Peyer's patch (tissue), 4 donors: ENCODE data around the gene OTX2. TPM values are rescaled to one million over a fixed set of nuclear protein-coding genes. Genes with fewer than 3 reads are reported as not detected.

Experiments used
- DNase-seq, 3 donors: peaks; one replicate each; pipeline ENCODE4 v3.0.0-alpha.2; 2017 to 2019
- H3K27ac ChIP-seq, 4 donors: fragments of 200-600 bp; sonication (generic); one replicate each; pipeline ENCODE4 v1.5.1; 2016 to 2019
- H3K27me3 ChIP-seq, 2 donors: fragments of 200-600 bp; sonication (generic); one replicate each; pipeline ENCODE4 v1.5.1; 2019
- H3K36me3 ChIP-seq, 3 donors: fragments of 200-600 bp; sonication (generic); one replicate each; pipeline ENCODE4 v1.5.1; 2016 to 2019
- H3K4me1 ChIP-seq, 4 donors: fragments of 200-600 bp; sonication (generic); one replicate each; pipeline ENCODE4 v1.5.1; 2016 to 2019
- H3K4me3 ChIP-seq, 4 donors: fragments of 200-600 bp; sonication (generic); 1 replicate in 3 of 4; 2 replicates in 1 of 4; pipeline ENCODE4 v1.5.1; 2016 to 2019; ENCODE audit warnings: mild to moderate bottlenecking in 1 of 4
- H3K9me3 ChIP-seq, 4 donors: fragments of 200-600 bp; sonication (generic); one replicate each; pipeline ENCODE4 v1.5.1; 2016 to 2019; ENCODE audit warnings: mild to moderate bottlenecking in 1 of 4
- POLR2A ChIP-seq, 2 donors: fragments of 450-650 bp; IDR thresholded peaks; one replicate each; pipeline ENCODE4 v1.5.1; 2017; ENCODE audit warnings: antibody characterized with exemption in 2 of 2, mild to moderate bottlenecking in 2 of 2, moderate library complexity in 2 of 2
- total RNA-seq, 4 donors: library from RNA; depleted of rRNA; stranded (reverse); fragments of >200 nt; gene quantifications; one replicate each; pipeline ENCODE4 v1.1.0, GENCODE V29; 2016
- TF ChIP-seq, protein P1 (sequence below), 6 experiments: fragments of 450-650 bp in 4 of 6; fragments of 200-600 bp in 2 of 6; sonication (generic) in 1 of 6; IDR thresholded peaks; one replicate each; pipeline ENCODE4 v1.5.1; 2017 to 2019; ENCODE audit warnings: antibody characterized with exemption in 6 of 6, mild to moderate bottlenecking in 3 of 6, moderate library complexity in 1 of 6

OTX2 gene
- total RNA-seq, 4 donors from 2014 or later: not detected

DNA sequence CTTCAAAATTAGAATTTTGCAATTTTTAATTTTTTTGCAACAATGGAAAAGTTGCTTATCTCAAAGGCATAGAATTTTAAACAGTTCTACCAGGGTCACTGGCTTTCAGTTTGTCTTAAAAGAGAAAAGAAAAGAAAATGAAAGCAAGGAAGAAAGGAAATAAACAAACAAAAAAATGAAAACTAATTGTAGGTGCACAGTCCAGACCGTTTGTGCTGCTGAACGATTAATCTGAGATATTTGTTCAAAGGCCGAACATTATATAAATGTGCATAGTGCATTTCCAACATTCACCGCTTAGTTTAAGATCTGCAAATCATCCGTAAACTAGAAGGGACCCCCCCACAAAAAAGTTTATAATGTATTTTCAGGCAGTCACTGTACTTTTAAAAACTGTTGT, 5.5 kb upstream of the OTX2 start:
- Histone ChIP-seq H3K27ac (no peak overlapping the region), H3K36me3 (no peaks in the 10 kb centered on the region), H3K27me3 (peaks cover 0 to 39% of the 10 kb centered on the region in 2 donors), H3K4me1 (no peaks in the 10 kb centered on the region), H3K9me3 (no peaks in the 10 kb centered on the region), H3K4me3 (no peak overlapping the region)
- DNase-seq: no peak
- no peak for TF ChIP-seq POLR2A (IDR thresholded peaks at IDR 0.05)
- TF ChIP-seq, protein P1, sequence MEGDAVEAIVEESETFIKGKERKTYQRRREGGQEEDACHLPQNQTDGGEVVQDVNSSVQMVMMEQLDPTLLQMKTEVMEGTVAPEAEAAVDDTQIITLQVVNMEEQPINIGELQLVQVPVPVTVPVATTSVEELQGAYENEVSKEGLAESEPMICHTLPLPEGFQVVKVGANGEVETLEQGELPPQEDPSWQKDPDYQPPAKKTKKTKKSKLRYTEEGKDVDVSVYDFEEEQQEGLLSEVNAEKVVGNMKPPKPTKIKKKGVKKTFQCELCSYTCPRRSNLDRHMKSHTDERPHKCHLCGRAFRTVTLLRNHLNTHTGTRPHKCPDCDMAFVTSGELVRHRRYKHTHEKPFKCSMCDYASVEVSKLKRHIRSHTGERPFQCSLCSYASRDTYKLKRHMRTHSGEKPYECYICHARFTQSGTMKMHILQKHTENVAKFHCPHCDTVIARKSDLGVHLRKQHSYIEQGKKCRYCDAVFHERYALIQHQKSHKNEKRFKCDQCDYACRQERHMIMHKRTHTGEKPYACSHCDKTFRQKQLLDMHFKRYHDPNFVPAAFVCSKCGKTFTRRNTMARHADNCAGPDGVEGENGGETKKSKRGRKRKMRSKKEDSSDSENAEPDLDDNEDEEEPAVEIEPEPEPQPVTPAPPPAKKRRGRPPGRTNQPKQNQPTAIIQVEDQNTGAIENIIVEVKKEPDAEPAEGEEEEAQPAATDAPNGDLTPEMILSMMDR (IDR thresholded peaks at IDR 0.05): no peak

DNA sequence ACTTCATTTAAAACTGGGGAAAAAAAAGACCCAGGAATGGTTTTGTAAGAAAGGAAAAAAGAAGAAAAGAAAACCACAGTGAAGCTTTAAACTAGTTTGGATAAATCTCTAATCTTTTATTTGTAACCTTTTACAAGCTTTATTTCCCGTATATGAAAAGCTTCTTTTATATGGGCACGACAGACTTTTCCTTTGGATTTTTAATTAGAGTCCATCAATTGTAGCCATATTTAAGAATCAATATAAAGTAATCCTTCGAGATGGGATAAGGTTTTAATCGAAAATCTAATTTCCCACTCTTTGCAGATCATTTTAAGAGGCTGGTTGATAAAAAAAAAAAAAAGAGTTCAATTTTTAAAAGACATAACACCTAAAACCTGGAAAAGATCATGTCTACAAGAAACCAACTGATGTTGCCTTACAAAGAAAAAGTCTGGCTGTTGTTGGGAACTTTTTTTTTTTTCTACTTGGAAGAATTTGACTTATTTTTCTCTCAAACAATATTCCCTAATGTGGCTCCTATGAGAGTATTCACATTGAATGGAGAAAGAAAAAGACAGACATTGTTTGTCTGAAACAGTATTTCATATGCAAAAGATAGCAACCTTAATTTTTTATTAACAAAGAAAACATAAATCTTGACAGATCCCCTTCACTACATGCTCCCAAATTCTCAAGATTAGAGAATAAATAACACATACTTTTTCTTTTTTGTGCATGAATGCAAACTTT, 4.9 kb upstream of the OTX2 start:
- Histone ChIP-seq H3K36me3 (no peaks in the 10 kb centered on the region), H3K9me3 (no peaks in the 10 kb centered on the region), H3K27me3 (peaks cover 0 to 44% of the 10 kb centered on the region in 2 donors), H3K4me1 (no peaks in the 10 kb centered on the region), H3K4me3 (no peak overlapping the region), H3K27ac (no peak overlapping the region)
- TF ChIP-seq, protein P1 (IDR thresholded peaks at IDR 0.05): no peak
- no peak for TF ChIP-seq POLR2A (IDR thresholded peaks at IDR 0.05)
- DNase-seq: no peak

DNA sequence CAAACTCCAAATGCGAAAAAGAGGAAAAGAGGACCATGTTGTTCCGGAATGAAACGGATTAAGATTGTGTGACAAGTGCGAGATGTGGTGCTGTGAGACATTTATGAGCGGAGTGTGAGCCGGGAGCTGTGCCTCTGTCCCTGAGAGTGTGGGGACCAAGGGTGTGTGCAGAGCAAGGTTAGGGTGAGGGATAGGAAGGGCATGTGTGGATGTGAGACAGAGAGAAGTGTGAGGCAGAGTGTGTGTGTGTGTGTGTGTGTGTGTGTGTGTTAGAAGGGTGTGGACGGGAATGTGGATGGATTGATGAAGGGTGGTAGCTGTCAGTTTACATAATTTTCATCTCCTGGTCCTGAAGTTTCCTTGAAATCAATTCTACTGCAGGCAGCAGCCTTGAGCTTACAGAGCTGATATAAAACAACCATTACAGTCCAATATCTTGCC, 4.3 kb upstream of the OTX2 start:
- Histone ChIP-seq H3K4me1 (peaks cover 0 to under 1% (median 0%) of the 10 kb centered on the region in 4 donors), H3K36me3 (no peaks in the 10 kb centered on the region), H3K4me3 (no peak overlapping the region), H3K9me3 (no peaks in the 10 kb centered on the region), H3K27me3 (peaks cover 0 to 49% of the 10 kb centered on the region in 2 donors), H3K27ac (no peak overlapping the region)
- no peak for TF ChIP-seq POLR2A (IDR thresholded peaks at IDR 0.05)
- DNase-seq: no peak

DNA sequence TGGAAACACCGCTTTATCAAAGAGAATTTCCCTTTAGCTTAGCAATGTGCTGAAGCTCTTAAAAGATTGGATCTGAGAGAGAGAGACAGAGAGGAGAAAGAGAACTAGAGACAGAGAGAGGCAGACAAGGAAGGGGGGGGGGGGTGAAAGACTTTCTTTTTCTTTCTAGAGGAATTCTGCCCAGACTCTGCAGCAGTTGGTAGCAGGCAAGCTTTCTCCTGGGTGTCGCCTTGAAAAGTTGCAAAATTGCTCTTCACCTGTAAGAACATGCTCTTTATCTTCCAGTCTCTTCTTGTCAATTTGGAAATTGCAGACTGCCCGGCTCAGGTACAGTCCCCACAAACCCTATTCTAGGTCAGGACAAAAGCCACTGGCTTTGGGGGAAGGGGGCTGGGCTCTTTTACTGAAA, 2.9 kb upstream of the OTX2 start:
- DNase-seq: no peak
- H3K27ac ChIP-seq: no peak overlapping the region
- H3K9me3 ChIP-seq: no peaks in the 10 kb centered on the region
- H3K4me1 ChIP-seq: peaks cover 0 to 14% (median 0%) of the 10 kb centered on the region in 4 donors
- H3K4me3 ChIP-seq: no peak overlapping the region
- no peak for TF ChIP-seq POLR2A (IDR thresholded peaks at IDR 0.05)
- TF ChIP-seq, protein P1 (IDR thresholded peaks at IDR 0.05): no peak
- no peaks in the 10 kb centered on the region for H3K36me3 ChIP-seq
- H3K27me3 ChIP-seq: peaks cover 0 to 63% of the 10 kb centered on the region in 2 donors

DNA sequence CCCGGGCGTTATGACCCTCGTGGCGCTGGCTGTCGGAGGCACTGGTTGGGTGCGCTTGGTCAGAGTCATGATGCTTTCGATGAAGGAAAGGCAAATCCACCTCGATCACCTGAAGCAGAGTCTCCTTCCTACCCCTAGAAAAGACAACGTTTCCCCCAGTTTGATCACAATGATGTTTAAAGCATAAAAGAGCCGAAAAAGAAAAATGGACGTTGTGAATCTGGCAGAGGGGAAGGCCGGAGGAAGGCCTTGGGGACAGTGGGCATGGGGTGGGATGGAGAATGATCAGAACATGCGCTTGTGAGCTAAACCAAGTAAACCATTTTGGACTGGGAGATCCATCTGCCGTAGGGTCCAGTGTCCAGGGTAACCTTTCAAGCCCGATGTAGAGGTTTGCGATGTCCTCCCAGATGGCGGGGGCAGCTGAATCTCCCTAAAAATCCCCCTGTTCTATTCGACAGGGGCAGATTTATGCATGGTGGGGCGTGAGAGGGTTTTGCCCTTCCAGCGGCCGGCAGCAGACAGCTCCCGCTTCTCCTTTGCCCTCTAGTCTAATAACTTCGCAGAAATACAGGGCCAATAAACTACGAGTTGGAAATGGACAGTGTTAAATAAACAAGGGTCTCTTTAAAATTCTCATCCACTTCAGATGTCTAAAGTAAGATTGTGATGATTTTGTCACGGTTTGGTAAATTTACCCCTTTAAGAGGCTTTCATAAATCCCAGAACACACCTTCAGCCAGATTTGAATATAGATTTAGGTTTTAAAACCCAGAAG, 2.3 kb upstream of the OTX2 start:
- Histone ChIP-seq H3K4me3 (no peak overlapping the region), H3K4me1 (peaks cover 0 to 20% (median 0%) of the 10 kb centered on the region in 4 donors)

More for the DNA sequence above, 2.3 kb upstream of the OTX2 start:
- no peaks in the 10 kb centered on the region for H3K9me3 ChIP-seq
- TF ChIP-seq POLR2A (IDR thresholded peaks at IDR 0.05): no peak
- TF ChIP-seq, protein P1 (IDR thresholded peaks at IDR 0.05): no peak
- no peak overlapping the region for H3K27ac ChIP-seq
- no peaks in the 10 kb centered on the region for H3K36me3 ChIP-seq
- DNase-seq: no peak
- H3K27me3 ChIP-seq: peaks cover 0 to 67% of the 10 kb centered on the region in 2 donors
